Measurements from ENCODE around the gene CEMIP2.
A peak's percentile ranks its signal among the peaks of the same experiment; 100 is the strongest.
"Not testable (repeated sequence)": the region's sequence is repeated elsewhere in the genome, so short reads cannot be mapped to it uniquely, and the experiment has no call there.

The CEMIP2 gene, protein sequence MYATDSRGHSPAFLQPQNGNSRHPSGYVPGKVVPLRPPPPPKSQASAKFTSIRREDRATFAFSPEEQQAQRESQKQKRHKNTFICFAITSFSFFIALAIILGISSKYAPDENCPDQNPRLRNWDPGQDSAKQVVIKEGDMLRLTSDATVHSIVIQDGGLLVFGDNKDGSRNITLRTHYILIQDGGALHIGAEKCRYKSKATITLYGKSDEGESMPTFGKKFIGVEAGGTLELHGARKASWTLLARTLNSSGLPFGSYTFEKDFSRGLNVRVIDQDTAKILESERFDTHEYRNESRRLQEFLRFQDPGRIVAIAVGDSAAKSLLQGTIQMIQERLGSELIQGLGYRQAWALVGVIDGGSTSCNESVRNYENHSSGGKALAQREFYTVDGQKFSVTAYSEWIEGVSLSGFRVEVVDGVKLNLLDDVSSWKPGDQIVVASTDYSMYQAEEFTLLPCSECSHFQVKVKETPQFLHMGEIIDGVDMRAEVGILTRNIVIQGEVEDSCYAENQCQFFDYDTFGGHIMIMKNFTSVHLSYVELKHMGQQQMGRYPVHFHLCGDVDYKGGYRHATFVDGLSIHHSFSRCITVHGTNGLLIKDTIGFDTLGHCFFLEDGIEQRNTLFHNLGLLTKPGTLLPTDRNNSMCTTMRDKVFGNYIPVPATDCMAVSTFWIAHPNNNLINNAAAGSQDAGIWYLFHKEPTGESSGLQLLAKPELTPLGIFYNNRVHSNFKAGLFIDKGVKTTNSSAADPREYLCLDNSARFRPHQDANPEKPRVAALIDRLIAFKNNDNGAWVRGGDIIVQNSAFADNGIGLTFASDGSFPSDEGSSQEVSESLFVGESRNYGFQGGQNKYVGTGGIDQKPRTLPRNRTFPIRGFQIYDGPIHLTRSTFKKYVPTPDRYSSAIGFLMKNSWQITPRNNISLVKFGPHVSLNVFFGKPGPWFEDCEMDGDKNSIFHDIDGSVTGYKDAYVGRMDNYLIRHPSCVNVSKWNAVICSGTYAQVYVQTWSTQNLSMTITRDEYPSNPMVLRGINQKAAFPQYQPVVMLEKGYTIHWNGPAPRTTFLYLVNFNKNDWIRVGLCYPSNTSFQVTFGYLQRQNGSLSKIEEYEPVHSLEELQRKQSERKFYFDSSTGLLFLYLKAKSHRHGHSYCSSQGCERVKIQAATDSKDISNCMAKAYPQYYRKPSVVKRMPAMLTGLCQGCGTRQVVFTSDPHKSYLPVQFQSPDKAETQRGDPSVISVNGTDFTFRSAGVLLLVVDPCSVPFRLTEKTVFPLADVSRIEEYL (N-terminal part only)

DNA sequence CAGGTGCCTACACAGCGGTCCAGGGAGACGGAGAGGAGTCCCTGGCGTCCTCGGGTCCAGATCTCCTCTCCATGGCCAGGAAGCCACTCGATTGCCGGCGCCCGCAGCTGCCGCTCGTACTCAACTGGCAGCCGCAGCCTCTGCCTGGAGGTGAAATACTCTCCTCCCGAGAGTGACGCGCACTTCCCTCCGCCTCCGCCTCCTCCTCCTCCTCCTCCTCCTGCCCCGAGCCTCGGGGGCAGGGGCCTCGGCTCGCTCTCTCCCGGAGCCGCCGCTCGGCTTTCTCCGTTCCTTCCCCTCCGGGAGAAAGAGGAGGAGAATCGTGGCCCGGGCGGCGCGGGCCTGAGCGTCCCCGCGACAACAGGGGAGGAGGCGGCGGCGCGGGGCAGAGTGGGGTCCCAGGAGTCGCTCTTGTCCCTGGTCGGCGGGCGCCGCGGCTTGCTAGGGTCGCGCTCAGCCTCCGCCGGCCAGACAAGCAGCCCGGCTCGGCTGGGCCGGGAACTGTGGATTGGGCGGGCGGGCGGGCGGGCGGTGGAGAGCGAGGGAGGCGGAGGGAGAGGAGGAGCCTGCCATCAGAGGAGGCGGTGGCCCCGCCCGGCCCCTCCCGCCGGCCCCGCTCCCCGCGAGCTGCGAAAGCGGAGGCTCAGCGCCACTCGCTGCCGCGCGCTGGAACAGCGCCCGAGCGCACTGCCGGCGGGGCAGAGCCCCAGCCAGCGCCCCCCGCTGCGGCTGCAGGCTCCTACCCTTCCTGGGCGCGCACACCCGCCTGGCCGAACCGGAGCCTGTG is at the start of gene CEMIP2:
Gene CEMIP2 (minus strand): TSS at position 126 of the 787 bp plus-strand sequence. CDS start 18,140 bp downstream, outside the sequence.
- peak; percentile 86 for DNase-seq

DNA sequence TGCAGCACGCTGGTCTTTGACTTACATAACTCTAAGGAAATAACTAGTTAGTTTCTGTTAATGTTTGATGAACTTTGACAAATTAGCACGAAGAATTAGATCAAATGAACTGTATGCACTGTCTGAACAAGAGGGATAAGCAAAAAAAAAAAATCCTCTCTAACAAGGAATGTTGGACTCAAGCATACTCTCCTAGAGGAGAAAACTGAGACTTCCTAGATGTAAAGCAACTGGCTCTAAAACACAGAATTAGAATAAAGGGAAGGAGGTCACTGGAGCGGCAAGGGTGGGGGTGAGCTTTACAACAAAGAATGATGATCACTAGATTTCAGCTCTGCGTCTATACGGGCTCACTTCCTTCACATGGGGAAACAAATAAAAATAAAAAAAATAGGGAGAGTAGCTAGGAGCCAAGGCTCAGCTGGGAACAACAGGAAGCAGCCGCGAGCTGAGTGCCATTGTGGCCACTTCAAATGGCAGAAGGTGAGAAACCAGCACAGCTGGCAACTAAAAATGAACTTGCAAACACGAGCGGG is 48.7 kb upstream of the CEMIP2 start:
- no peak for DNase-seq

DNA sequence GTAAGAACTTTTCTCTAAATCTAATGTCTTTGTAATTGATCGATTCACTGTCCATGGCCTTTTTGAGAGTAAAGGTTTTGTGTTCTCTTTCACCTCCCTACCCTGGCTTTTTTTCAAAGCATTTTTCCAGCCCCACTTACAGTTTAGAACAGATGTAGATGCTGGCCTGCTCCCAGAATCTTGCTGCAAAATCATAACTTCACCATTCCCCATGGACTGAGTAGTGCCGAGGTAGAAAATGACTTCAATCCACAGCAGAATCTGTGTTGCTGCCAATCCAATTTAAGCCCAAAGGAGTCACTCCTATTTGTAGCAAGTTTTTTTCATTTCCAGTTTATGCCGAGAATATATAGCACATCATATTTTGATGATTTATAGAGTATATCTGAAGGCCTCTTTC is 46.5 kb upstream of the CEMIP2 start:
- no peak for DNase-seq

DNA sequence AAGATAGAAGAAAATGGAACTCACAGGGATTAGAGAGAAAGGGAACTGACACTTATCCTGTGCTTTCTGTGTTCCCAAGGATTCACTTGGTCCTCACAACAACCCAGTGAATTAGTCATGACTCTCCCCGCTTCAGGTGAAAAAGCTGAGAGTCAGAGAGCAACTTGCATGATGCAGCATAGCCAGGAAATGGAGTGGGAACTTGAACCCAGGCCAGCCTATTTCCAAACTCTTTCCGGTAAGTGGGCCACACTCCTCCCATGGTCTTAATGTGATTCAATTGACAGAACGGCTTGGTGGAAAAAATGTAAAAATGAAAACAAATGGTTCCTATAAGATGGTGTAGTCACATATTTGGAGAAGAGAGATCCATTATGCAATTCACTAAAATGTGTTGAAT is 45.9 kb upstream of the CEMIP2 start:
- DNase-seq: no peak

DNA sequence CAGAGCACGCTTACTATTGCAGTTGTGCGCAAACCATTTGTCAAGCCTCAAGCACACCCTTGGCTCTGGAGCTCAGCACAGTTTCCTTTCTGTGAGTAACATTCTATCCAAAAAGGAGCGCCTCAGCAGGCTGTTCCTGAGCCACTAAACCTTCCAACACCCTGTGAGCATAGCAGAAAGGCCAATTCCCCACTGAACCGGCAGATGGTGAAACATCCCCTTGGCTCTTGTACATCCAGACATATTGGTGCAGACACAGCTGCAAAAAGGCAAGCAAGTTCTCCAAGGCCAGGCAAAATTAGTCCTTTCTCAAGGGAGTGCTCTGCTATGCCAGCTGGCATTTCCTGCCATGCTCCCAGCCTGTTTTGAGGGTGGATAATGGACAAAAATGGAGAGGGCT is 44.1 kb upstream of the CEMIP2 start:
- peak; percentile 70 for DNase-seq

DNA sequence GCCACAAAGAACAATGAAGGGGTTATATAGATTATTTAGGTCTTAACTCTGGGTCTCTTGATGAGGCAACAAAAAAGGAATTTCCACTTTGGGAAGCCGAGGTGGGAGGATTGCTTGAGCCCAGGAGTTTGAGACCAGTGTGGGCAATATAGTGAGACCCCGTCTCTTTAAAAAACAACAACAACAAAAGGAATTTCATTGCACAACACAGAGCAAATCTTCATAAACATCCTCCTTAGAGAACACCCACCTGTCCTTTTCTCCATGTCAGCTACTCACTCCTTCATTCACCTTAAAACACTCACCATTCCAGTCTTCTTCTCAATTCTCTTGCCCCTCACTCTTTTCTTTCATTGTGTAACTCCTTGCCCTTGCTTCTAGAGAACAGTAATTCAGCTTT is 39.8 kb upstream of the CEMIP2 start:
- no peak for DNase-seq

DNA sequence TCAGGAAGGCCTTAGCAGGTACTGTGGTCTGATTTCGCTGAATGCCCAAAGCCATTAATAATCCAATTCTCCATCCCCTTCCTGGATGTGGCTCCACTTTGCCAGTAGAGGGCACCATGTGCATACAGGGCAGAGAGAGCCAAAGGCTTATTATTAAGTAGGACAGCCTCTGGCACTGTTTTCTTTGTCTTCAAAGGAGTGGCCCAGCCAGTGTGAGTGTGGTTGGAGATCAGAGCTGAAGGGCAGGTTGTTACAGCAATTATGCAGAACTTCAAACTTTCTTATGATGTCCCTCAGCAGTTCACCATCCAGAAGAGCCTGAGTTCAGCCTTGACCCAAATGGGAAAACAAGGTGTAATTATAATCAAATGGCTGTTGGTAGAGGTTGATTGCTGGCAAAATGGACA is 38.6 kb upstream of the CEMIP2 start:
- peak; percentile 80 for DNase-seq

DNA sequence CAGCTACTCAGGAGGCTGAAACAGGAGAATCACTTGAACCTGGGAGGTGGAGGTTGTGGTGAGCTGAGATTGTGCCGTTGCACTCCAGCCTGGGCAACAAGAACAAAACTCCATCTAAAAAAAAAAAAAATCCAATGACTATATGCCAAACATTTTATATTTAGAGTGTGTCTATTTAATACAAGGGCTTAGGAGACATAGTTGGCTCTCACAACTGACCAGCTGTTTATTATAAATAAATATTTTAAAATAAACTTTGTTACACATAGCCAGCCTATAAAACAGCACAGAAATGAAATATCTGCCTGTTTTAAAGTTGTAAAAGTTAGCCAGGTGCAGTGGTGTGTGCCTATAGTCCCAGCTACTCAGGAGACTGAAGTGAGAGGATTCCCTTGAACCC is 36.8 kb upstream of the CEMIP2 start:
- DNase-seq: not testable (repeated sequence)

DNA sequence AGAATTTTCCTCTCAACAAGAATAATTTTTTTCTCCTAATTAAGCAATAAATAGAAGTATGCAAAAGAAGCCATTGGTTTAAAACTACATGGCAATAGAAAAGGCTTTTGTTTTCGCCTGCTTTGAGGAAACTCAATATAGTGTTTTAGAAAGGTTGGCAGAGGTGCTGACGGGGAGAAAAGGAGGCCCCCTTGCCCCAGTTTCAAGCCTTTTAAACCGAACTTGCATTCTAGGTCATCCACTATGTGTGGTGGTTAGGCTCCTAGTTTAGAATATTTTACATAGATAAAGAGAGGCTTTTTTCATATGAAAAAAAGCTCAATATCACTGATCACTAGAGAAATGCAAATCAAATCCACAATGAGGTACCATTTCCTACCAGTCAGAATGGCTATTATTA is 33.5 kb upstream of the CEMIP2 start:
- DNase-seq: no peak

DNA sequence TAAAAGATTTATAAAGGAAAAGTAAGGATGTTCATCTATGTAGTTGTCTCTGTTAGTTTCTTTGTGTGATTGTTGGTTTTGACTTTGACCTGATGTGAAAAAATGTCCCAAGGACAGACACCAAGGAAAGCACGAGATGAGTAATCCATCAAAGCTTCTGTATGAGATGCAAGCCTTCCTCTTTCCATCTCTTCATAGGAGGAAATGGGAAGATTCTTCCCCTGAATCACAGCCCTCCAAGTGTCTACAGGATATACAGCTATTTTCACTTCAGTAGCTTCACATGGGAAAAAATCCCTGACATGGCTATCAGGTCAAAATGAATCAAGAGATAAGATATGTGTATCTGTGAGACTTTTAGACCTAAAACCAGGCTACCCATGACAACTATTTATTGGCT is 29.0 kb upstream of the CEMIP2 start:
- no peak for DNase-seq

DNA sequence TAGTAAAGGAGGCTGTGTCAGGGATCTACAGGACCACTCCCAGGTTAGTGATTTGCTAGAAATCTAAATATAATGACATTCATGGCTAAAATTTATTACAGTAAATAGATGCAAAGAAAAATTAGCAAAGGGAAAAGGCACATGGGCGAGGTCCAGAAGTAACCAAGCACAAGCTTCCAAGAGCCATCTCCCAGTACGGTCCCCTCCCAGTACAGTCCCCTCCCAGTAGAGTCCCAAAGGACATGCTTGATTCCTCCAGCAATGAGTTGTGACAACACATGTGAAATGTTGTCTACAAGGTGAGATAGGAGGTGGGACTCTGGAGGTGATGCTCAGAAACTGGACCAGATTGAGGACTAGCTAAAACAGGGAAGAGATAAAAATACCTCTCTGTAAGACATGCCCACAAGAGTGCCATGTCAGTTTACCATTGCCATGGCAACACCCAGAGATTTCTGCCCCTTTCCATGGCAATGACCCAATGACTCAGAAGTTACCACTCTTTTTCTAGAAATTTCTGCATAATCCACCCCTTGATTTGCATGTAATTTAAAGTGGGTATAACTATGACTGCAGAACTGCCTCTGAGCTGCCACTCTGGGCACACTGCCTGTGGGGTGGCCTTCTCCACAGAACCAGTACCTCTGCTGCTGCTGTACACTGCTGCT is 27.9 kb upstream of the CEMIP2 start:
- DNase-seq: no peak

DNA sequence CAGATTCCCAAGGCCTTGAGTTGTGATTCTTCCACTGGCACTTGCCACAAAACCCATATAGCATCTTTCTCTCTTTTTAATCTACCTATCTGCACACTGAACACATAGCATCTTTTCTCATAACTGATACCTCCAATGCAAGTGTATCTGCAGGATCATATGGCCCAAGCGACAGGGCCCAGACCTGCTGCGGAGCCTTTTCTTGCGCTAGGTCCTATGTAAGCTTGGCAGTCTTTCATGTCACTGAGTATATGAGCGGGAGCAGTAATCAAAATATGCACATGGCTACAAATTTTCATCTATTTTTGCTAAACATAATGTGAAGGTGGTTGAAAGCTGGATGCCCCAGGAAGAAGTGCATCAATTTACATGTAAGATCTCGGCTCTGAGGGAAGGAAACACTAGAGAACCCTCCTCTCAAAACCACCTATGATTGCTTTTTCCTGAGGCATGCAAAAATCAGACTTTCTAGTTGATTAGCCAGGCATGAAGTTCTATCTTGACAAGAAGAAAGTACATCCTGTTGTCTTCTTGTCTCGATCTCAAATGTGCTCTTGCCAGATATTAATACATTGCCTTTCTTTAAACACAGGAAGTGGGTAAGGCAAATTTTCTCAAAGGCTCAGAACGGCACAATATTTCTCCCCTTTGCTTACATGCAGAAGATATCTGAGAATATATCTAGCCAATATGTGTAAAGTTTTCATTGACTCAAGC is 26.9 kb upstream of the CEMIP2 start:
- no peak for DNase-seq

DNA sequence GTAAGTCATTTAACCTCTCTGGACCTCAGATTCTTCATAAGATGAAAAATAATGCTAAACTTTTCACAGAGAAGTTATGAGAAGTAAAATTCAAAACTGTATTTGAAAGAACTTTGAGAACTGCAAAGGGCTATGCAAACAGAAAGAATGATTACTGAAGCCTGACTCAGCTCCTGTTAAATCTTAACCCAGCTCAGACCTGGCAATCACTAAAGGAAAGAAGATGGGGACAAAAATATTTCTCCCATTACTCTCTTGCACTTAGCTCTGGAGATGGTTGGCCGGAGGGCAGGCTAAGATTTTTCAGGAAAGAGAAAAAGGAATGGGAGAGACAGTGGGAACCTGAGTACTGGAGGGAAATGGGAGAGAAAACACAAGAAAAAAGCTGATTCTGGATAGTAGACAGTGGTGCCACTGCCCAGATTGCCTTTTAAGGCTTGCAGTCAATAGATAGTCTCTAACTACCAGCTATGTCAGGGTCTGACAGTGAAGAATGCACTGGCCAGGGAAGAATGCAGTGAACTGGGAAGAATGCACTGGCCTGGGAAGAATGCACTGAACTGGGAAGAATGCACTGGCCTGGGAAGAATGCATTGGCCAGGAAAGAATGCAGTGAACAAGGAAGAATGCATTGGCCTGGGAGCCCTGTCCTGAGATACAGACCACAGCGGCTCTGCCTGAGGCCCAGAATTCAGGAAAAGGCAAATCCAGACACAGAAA is 25.2 kb upstream of the CEMIP2 start:
- DNase-seq: no peak

DNA sequence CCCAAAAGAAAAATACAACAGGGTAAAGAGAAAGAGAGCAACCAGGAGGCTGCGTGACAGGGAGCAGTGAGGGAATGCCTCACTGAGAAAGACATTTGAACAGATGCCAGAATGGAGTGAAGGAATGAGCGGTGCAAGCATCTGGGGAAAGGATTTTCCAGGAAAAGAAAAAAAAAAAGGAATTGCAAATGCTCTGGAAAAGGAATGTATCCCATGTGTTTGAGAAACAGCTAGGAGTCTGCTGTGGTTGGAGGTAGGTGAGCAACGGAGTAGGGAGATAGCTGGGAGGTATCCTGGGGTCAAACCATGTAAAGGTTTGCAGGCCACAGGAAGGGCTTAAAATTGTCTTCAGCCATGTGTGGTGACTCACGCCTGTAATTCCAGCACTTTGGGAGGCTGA is 23.6 kb upstream of the CEMIP2 start:
- DNase-seq: no peak

DNA sequence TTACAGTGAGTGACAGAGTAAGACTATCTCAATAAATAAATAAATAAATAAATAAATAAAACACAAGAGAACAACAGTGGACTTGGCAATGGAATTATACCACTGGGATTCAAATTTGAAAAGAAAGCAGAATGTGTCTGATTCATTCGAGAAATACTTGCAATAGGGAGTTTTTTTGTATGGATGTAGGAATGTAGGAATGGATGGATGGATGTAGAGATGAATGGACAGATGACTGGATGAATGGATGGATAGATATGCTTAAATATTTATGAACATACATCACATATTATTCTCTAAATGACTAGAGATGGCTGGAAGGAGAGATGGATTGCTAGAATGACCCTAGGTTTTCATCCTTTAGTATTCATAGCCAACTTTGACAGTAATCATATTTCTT is 22.0 kb upstream of the CEMIP2 start:
- no peak for DNase-seq

DNA sequence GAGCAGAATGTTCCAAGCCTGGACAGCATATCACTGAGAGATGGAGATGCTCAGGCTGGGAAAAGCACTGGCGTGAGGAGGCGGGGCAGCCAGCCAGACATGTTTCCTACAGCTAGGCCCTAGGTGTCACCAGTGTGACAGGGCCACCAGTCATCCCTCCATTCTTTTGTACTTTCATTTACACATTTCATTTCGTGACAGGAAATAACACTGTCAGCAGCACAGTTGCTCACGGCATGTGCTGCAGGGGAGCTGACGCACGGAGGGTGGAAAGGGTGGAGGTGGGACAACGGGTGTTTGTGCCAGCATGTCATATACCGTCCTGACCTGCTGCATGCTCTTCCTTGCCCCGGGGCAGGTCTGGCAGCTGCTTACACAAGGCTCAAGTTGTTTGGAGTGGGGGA is 14.8 kb upstream of the CEMIP2 start:
- no peak for DNase-seq

DNA sequence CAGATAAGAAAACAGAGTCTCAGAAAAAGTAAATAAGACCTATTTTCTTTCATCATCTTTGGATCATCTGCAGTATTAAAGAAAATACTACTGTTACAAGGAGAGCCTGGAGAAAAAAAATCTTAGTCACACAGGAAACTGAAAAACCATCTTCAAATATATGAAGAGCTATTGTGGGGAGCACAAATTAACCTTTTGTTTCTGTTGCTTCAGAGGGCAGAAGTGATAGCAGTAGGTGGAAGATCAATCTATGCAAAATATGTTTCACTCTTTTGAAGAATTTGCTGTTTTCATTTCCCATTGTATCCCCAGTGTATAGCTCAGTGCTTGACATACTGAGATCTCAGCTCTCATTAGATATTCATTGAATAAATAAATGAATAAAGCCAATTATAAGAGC is 13.1 kb upstream of the CEMIP2 start:
- DNase-seq: no peak

DNA sequence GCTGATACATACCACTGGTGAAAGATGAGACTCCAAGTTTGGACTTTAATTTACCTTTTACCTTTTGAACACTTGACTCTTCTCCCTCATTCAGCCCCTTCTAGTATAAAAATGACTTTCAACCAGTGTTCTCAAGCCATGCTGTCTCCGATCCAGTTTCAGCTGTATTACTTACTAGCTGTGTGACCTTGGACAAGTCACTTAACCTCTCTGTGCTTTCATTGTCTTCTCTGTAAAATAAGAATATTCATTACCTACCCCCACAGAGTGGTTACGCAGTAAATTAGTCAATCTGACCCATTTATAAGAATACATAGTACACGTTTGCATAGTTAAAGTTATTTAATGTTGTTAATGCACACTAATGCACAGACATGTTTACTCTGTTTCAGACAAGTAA is 12.6 kb upstream of the CEMIP2 start:
- DNase-seq: no peak

DNA sequence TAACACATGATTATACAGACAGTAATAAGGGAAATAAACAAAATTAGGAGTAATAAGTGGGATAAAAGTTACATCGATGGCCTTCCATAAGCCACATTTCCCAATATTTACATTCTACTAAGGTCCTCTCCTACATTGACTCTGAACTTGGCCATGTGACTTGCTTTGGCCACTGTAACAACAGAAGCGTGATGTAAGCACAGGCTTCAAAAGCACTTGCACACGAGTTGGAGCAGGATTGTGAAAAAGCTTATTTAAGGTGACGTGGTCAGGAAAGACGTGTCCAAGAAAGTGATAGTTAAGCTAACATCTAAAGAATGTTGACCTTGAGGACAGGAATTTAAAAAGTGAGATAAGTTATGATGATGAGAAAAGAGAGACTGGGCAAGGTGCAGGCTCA is 9.8 kb upstream of the CEMIP2 start:
- no peak for DNase-seq

DNA sequence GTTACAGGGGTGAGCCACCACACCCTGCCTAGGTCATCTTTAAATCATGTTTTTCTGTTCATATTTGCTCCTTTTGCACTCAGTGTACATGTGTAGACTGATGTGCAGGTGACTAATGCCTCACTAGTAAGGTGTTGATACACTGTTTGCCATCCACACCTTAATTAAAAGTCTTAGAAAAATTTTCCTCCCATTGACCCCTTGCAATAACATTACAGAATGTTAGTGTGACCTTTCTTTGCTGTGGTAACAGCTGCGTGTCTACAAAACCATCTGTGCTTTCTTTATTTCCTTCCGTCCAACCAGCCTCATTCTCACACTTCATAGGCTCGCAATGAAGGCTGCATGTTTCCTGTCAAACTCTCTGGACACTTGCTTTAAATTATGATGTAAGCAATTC is 6.6 kb upstream of the CEMIP2 start:
- no peak for DNase-seq
